GM12878 (cell line): ENCODE results near the gene NOVA2. TPM values are rescaled to one million over a fixed set of nuclear protein-coding genes. Genes with fewer than 3 reads are reported as not detected.

Experiments used
- ETV6 ChIP-seq, 2 experiments: fragments of 450-650 bp in 1 of 2; IDR thresholded peaks in 1 of 2; conservative IDR thresholded peaks in 1 of 2; 2 replicates each; pipeline ENCODE4 v1.6.1; 2014; ENCODE audit warnings: antibody characterized with exemption in 1 of 2, borderline replicate concordance in 1 of 2, low read depth in 1 of 2, mild to moderate bottlenecking in 1 of 2, moderate library complexity in 1 of 2
- FOXM1 ChIP-seq: IDR thresholded peaks from 2 replicates; pipeline ENCODE4 v1.6.1; 2012; ENCODE audit warnings: low read depth, mild to moderate bottlenecking, inconsistent platforms, low read length, moderate library complexity
- LARP7 ChIP-seq: fragments of 450-650 bp; IDR thresholded peaks from 2 replicates; pipeline ENCODE4 v1.6.1; 2017; ENCODE audit warnings: mild to moderate bottlenecking
- MYB ChIP-seq: fragments of 150-350 bp; IDR thresholded peaks from 2 replicates; pipeline ENCODE4 v1.6.1; 2014; ENCODE audit warnings: mild to moderate bottlenecking, low read depth, low read length, borderline replicate concordance
- ZBED1 ChIP-seq: IDR thresholded peaks from 2 replicates; pipeline ENCODE4 v1.6.1; 2016; ENCODE audit warnings: borderline replicate concordance
- polyA plus RNA-seq, 11 experiments: library from polyadenylated mRNA; depleted of rRNA in 4 of 11; unstranded in 6 of 11; stranded (reverse) in 5 of 11; fragments of >200 nt; fragmentation: Nextera tagmentation in 4 of 11; fragmentation: Illumina TruSeq in 1 of 11; extraction: Ambion mirVana in 4 of 11; extraction: Trizol in 1 of 11; gene quantifications; 1 replicate in 1 of 11; 2 replicates in 10 of 11; pipeline versions ENCODE4 v1.2.1 to v1.2.3, GENCODE V29; 2011 to 2016; ENCODE audit warnings: inconsistent platforms in 2 of 11, missing spikeins in 2 of 11, low read depth in 1 of 11
- total RNA-seq, 4 experiments: library from RNA; depleted of rRNA in 3 of 4; stranded (reverse); fragments of >200 nt in 3 of 4; fragmentation: Illumina TruSeq in 1 of 4; extraction: Trizol in 1 of 4; gene quantifications; 2 replicates each; pipeline versions ENCODE4 v1.2.1 to v1.2.3, GENCODE V29; 2013 to 2021
- TF ChIP-seq, protein P1 (sequence below): fragments of 450-650 bp; IDR thresholded peaks from 2 replicates; pipeline ENCODE4 v1.6.1; 2017; ENCODE audit warnings: borderline replicate concordance
- TF ChIP-seq, protein P2 (sequence below): fragments of 450-650 bp; IDR thresholded peaks from 2 replicates; pipeline ENCODE4 v1.6.1; 2018; ENCODE audit warnings: mild to moderate bottlenecking, low read depth, moderate library complexity; ENCODE audit not compliant: partially characterized antibody
- TF ChIP-seq, protein P3 (sequence below): fragments of 450-650 bp; IDR thresholded peaks from 2 replicates; pipeline ENCODE4 v1.6.1; 2014; ENCODE audit warnings: mild to moderate bottlenecking
- TF ChIP-seq, protein P4 (sequence below), 3 experiments: IDR thresholded peaks in 2 of 3; conservative IDR thresholded peaks in 1 of 3; 2 replicates each; pipeline ENCODE4 v1.5.1; 2011; ENCODE audit warnings: low read depth in 3 of 3, low read length in 3 of 3, mild to moderate bottlenecking in 3 of 3, control low read depth in 2 of 3, moderate library complexity in 2 of 3, inconsistent platforms in 1 of 3, mixed read lengths in 1 of 3; ENCODE audit not compliant: control insufficient read depth in 2 of 3, insufficient read depth in 1 of 3; ENCODE audit errors: extremely low read depth in 1 of 3

The NOVA2 gene
- total and polyA plus RNA-seq, 10 of the 15 experiments (the other 5 are each of a cell fraction or from before 2014, with no cell fraction given), result under 0.01 to 0.44 (median 0.03) TPM; not detected in 4

DNA sequence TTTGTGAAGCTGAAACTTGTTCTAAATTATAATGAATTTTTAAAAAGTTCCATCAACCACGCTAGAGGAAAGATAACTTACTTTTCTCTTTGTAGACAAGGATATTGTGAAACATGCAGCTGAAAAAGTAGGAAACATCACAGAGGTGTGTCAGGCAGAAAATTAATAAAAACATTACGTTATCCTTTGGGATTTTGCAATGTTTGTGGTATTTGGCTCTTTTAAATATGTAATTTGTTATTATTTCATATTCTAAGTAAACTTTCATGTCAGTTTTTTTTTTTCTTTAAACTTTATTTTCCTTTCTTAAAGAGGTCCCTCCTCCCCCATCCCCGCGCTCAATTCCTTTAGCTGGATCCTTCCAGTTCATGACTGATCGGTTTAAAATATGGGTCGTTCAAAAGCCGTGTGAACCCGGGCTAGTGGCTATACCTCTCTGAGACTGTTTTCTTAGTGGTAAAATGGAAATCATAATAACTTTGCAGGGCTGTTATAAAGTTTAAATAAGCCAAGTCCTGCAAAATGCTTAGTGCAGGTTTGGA, 20.9 kb upstream of the NOVA2 start (continued):
- TF ChIP-seq, protein P1, sequence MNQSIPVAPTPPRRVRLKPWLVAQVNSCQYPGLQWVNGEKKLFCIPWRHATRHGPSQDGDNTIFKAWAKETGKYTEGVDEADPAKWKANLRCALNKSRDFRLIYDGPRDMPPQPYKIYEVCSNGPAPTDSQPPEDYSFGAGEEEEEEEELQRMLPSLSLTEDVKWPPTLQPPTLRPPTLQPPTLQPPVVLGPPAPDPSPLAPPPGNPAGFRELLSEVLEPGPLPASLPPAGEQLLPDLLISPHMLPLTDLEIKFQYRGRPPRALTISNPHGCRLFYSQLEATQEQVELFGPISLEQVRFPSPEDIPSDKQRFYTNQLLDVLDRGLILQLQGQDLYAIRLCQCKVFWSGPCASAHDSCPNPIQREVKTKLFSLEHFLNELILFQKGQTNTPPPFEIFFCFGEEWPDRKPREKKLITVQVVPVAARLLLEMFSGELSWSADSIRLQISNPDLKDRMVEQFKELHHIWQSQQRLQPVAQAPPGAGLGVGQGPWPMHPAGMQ, result no peak
- no peak for TF ChIP-seq ETV6 (conservative IDR thresholded peaks at IDR 0.05 in 1 of 2, IDR thresholded peaks at IDR 0.05 in 1 of 2; ENCODE audit: borderline replicate concordance in 1 of 2, low read depth in 1 of 2)
- TF ChIP-seq, protein P2, sequence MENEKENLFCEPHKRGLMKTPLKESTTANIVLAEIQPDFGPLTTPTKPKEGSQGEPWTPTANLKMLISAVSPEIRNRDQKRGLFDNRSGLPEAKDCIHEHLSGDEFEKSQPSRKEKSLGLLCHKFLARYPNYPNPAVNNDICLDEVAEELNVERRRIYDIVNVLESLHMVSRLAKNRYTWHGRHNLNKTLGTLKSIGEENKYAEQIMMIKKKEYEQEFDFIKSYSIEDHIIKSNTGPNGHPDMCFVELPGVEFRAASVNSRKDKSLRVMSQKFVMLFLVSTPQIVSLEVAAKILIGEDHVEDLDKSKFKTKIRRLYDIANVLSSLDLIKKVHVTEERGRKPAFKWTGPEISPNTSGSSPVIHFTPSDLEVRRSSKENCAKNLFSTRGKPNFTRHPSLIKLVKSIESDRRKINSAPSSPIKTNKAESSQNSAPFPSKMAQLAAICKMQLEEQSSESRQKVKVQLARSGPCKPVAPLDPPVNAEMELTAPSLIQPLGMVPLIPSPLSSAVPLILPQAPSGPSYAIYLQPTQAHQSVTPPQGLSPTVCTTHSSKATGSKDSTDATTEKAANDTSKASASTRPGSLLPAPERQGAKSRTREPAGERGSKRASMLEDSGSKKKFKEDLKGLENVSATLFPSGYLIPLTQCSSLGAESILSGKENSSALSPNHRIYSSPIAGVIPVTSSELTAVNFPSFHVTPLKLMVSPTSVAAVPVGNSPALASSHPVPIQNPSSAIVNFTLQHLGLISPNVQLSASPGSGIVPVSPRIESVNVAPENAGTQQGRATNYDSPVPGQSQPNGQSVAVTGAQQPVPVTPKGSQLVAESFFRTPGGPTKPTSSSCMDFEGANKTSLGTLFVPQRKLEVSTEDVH, result no peak
- TF ChIP-seq, protein P3, sequence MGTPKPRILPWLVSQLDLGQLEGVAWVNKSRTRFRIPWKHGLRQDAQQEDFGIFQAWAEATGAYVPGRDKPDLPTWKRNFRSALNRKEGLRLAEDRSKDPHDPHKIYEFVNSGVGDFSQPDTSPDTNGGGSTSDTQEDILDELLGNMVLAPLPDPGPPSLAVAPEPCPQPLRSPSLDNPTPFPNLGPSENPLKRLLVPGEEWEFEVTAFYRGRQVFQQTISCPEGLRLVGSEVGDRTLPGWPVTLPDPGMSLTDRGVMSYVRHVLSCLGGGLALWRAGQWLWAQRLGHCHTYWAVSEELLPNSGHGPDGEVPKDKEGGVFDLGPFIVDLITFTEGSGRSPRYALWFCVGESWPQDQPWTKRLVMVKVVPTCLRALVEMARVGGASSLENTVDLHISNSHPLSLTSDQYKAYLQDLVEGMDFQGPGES, result no peak
- no peak for TF ChIP-seq LARP7
- TF ChIP-seq, protein P4, sequence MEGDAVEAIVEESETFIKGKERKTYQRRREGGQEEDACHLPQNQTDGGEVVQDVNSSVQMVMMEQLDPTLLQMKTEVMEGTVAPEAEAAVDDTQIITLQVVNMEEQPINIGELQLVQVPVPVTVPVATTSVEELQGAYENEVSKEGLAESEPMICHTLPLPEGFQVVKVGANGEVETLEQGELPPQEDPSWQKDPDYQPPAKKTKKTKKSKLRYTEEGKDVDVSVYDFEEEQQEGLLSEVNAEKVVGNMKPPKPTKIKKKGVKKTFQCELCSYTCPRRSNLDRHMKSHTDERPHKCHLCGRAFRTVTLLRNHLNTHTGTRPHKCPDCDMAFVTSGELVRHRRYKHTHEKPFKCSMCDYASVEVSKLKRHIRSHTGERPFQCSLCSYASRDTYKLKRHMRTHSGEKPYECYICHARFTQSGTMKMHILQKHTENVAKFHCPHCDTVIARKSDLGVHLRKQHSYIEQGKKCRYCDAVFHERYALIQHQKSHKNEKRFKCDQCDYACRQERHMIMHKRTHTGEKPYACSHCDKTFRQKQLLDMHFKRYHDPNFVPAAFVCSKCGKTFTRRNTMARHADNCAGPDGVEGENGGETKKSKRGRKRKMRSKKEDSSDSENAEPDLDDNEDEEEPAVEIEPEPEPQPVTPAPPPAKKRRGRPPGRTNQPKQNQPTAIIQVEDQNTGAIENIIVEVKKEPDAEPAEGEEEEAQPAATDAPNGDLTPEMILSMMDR (IDR thresholded peaks at IDR 0.05 in 2 of 3, conservative IDR thresholded peaks at IDR 0.05 in 1 of 3; ENCODE audit: control insufficient read depth in 2 of 3, extremely low read depth in 1 of 3, insufficient read depth in 1 of 3, low read depth in 3 of 3, low read length in 3 of 3), result no peak
- TF ChIP-seq ZBED1, result no peak
- no peak for TF ChIP-seq MYB
- TF ChIP-seq FOXM1, result no peak
